WTC11 (cell line): ENCODE data around the gene GAL3ST3.

ENCODE experiments used
- CTCF ChIP-seq: fragments of 200-600 bp; IDR thresholded peaks from 2 replicates; pipeline ENCODE4 v1.8.0; 2022; ENCODE audit warnings: antibody characterized with exemption
- IRF2 ChIP-seq: sonication (generic); formaldehyde crosslinking; IDR thresholded peaks from 2 replicates; pipeline ENCODE4 v1.8.0; 2022; ENCODE audit warnings: low read depth, missing genetic modification reagents, borderline replicate concordance
- MAX ChIP-seq: sonication (generic); formaldehyde crosslinking; IDR thresholded peaks from 2 replicates; pipeline ENCODE4 v1.8.0; 2022; ENCODE audit warnings: mild to moderate bottlenecking, missing genetic modification reagents
- RELA ChIP-seq: sonication (generic); formaldehyde crosslinking; IDR thresholded peaks from 2 replicates; pipeline ENCODE4 v1.8.1; 2022; ENCODE audit warnings: missing genetic modification reagents, mild to moderate bottlenecking, borderline replicate concordance
- TEAD4 ChIP-seq: sonication (generic); formaldehyde crosslinking; IDR thresholded peaks from 2 replicates; pipeline ENCODE4 v1.8.0; 2022; ENCODE audit warnings: mild to moderate bottlenecking, missing genetic modification reagents
- USF2 ChIP-seq: sonication (generic); formaldehyde crosslinking; IDR thresholded peaks from 2 replicates; pipeline ENCODE4 v1.8.1; 2023; ENCODE audit warnings: mild to moderate bottlenecking, missing genetic modification reagents, moderate library complexity
- ZNF219 ChIP-seq: sonication (generic); formaldehyde crosslinking; IDR thresholded peaks from 2 replicates; pipeline ENCODE4 v1.8.0; 2023; ENCODE audit warnings: missing genetic modification reagents, mild to moderate bottlenecking, borderline replicate concordance
- ZNF232 ChIP-seq: sonication (generic); formaldehyde crosslinking; IDR thresholded peaks from 2 replicates; pipeline ENCODE4 v1.8.0; 2022; ENCODE audit warnings: mild to moderate bottlenecking, missing genetic modification reagents
- TF ChIP-seq, protein P1 (sequence below): sonication (generic); formaldehyde crosslinking; IDR thresholded peaks from 2 replicates; pipeline ENCODE4 v1.8.1; 2022; ENCODE audit warnings: low read depth, missing genetic modification reagents, borderline replicate concordance
- TF ChIP-seq, protein P2 (sequence below): fragments of 250-450 bp; sonication (Bioruptor Pico); IDR thresholded peaks from 2 replicates; pipeline ENCODE4 v1.9.0; 2021; ENCODE audit warnings: mild to moderate bottlenecking
- TF ChIP-seq, protein P3 (sequence below): sonication (generic); formaldehyde crosslinking; IDR thresholded peaks from 2 replicates; pipeline ENCODE4 v1.8.0; 2023; ENCODE audit warnings: missing genetic modification reagents, mild to moderate bottlenecking, borderline replicate concordance

DNA sequence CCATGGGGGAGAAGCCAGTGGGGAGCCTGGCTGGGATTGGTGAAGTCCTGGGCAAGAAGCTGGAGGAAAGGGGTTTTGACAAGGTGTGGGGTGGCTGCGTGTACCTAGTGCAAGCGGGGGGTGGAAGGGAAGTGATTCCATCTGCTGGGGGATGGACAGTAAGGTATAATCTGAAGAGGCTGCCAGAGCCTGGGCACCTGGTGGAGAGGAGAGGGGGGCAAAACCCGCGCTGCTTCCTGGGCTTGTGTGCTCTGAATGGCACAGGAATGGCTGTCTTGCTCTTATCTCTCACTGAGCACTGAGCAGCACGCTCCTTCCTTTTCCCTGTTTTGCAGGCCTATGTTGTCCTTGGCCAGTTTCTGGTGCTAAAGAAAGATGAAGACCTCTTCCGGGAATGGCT is 45.7 kb downstream of the GAL3ST3 start:
- TF ChIP-seq, protein P1, sequence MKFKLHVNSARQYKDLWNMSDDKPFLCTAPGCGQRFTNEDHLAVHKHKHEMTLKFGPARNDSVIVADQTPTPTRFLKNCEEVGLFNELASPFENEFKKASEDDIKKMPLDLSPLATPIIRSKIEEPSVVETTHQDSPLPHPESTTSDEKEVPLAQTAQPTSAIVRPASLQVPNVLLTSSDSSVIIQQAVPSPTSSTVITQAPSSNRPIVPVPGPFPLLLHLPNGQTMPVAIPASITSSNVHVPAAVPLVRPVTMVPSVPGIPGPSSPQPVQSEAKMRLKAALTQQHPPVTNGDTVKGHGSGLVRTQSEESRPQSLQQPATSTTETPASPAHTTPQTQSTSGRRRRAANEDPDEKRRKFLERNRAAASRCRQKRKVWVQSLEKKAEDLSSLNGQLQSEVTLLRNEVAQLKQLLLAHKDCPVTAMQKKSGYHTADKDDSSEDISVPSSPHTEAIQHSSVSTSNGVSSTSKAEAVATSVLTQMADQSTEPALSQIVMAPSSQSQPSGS (CRISPR knock-in tag), result no peak
- TF ChIP-seq CTCF, result no peak
- no peak for TF ChIP-seq ZNF232 (CRISPR knock-in tag)
- TF ChIP-seq, protein P2, sequence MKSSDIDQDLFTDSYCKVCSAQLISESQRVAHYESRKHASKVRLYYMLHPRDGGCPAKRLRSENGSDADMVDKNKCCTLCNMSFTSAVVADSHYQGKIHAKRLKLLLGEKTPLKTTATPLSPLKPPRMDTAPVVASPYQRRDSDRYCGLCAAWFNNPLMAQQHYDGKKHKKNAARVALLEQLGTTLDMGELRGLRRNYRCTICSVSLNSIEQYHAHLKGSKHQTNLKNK (CRISPR knock-in tag), result no peak
- no peak for TF ChIP-seq ZNF219 (CRISPR knock-in tag)
- TF ChIP-seq RELA (CRISPR knock-in tag), result no peak
- TF ChIP-seq, protein P3, sequence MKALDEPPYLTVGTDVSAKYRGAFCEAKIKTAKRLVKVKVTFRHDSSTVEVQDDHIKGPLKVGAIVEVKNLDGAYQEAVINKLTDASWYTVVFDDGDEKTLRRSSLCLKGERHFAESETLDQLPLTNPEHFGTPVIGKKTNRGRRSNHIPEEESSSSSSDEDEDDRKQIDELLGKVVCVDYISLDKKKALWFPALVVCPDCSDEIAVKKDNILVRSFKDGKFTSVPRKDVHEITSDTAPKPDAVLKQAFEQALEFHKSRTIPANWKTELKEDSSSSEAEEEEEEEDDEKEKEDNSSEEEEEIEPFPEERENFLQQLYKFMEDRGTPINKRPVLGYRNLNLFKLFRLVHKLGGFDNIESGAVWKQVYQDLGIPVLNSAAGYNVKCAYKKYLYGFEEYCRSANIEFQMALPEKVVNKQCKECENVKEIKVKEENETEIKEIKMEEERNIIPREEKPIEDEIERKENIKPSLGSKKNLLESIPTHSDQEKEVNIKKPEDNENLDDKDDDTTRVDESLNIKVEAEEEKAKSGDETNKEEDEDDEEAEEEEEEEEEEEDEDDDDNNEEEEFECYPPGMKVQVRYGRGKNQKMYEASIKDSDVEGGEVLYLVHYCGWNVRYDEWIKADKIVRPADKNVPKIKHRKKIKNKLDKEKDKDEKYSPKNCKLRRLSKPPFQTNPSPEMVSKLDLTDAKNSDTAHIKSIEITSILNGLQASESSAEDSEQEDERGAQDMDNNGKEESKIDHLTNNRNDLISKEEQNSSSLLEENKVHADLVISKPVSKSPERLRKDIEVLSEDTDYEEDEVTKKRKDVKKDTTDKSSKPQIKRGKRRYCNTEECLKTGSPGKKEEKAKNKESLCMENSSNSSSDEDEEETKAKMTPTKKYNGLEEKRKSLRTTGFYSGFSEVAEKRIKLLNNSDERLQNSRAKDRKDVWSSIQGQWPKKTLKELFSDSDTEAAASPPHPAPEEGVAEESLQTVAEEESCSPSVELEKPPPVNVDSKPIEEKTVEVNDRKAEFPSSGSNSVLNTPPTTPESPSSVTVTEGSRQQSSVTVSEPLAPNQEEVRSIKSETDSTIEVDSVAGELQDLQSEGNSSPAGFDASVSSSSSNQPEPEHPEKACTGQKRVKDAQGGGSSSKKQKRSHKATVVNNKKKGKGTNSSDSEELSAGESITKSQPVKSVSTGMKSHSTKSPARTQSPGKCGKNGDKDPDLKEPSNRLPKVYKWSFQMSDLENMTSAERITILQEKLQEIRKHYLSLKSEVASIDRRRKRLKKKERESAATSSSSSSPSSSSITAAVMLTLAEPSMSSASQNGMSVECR (CRISPR knock-in tag), result no peak
- no peak for TF ChIP-seq MAX (CRISPR knock-in tag)
- no peak for TF ChIP-seq IRF2 (CRISPR knock-in tag)
- no peak for TF ChIP-seq USF2 (CRISPR knock-in tag)
- no peak for TF ChIP-seq TEAD4 (CRISPR knock-in tag)
